ENCODE results near the gene MKRN1.

GRCh38 chr7:140403878-140404564, 75.3 kb downstream of the MKRN1 start, which contains the start of gene RAB19:
- TF ChIP-seq CTCF (conservative IDR thresholded peaks at IDR 0.05; ENCODE audit: low read length) (no peak), EZH2phosphoT487 (IDR thresholded peaks at IDR 0.05; ENCODE audit: borderline replicate concordance) (no peak)
